Activated B cell treated with CpG ODN at 0.5 μM for 24 hours (primary cell): ENCODE results near the gene ENOX1. TPM values are rescaled to one million over a fixed set of nuclear protein-coding genes. Genes with fewer than 3 reads are reported as not detected.

ENCODE experiments used
- ATAC-seq: fragments of 200-7000 bp; cut with Tn5 transposase; one replicate; pipeline ENCODE4 v1.10.0; 2021; ENCODE audit warnings: low read depth, mild to moderate bottlenecking, moderate library complexity
- CTCF ChIA-PET: fragments of 350-600 bp; sonication (Branson Sonifier 250); formaldehyde crosslinking; loops from one replicate; lab custom pipeline; 2021; ENCODE audit warnings: antibody characterized with exemption; lab: Charles Lee
- POLR2A ChIA-PET: fragments of 350-600 bp; sonication (Branson Sonifier 250); formaldehyde crosslinking; loops from one replicate; lab custom pipeline; 2021; ENCODE audit warnings: antibody characterized with exemption; lab: Charles Lee
- DNase-seq: peaks from one replicate; pipeline ENCODE4 v3.0.0; 2022
- H3K27ac Mint-ChIP-seq: one replicate; pipeline ENCODE4 v1.8.0; 2020; ENCODE audit warnings: mixed read lengths
- H3K27me3 Mint-ChIP-seq: one replicate; pipeline ENCODE4 v1.8.0; 2021; ENCODE audit warnings: mixed read lengths
- H3K36me3 Mint-ChIP-seq: one replicate; pipeline ENCODE4 v1.8.0; 2021; ENCODE audit warnings: low read depth, mixed read lengths
- H3K4me1 Mint-ChIP-seq: one replicate; pipeline ENCODE4 v1.8.0; 2021; ENCODE audit warnings: mixed read lengths
- H3K4me3 Mint-ChIP-seq: one replicate; pipeline ENCODE4 v1.8.0; 2020; ENCODE audit warnings: mild to moderate bottlenecking, mixed read lengths
- H3K9me3 Mint-ChIP-seq: one replicate; pipeline ENCODE4 v1.8.0; 2020; ENCODE audit warnings: mixed read lengths
- CTCF ChIP-seq: fragments of 200-600 bp; IDR thresholded peaks from one replicate; pipeline ENCODE4 v1.8.0; 2022; ENCODE audit warnings: antibody characterized with exemption, mild to moderate bottlenecking
- intact Hi-C: fragments of 100-400 bp; cut with micrococcal nuclease; formaldehyde crosslinking; loops from one replicate; pipeline ENCODE4 v1.15.1; 2024
- total RNA-seq: library from RNA; stranded (reverse); gene quantifications from 2 replicates; pipeline ENCODE4 v1.2.3, GENCODE V29; 2022

Gene ENOX1
- total RNA-seq, 1 donor from 2014 or later, result not detected

GRCh38 chr13:43265028-43265427 lies 521.7 kb downstream of the ENOX1 start:
- Mint-ChIP-seq H3K4me3 (no peak overlapping the region), H3K36me3 (no peaks in the 10 kb centered on the region), H3K27ac (no peak overlapping the region), H3K27me3 (no peaks in the 10 kb centered on the region), H3K4me1 (no peaks in the 10 kb centered on the region), H3K9me3 (no peaks in the 10 kb centered on the region)
- intact Hi-C loops, result no loop called here
- CTCF ChIA-PET, result no interaction called here
- POLR2A ChIA-PET, result no interaction called here
- ATAC-seq (no peak), DNase-seq (no peak)
- TF ChIP-seq CTCF, result no peak

- TF ChIP-seq CTCF, result no peak
- H3K27me3 Mint-ChIP-seq, result no peaks in the 10 kb centered on the region
- no peaks in the 10 kb centered on the region for H3K4me1 Mint-ChIP-seq
- H3K9me3 Mint-ChIP-seq, result no peaks in the 10 kb centered on the region
- H3K27ac Mint-ChIP-seq, result no peak overlapping the region
- no peak for ATAC-seq
- ChIA-PET CTCF (no interaction called here), POLR2A (no interaction called here)
- H3K4me3 Mint-ChIP-seq, result no peak overlapping the region
- no peak for DNase-seq
- H3K36me3 Mint-ChIP-seq, result no peaks in the 10 kb centered on the region
- intact Hi-C loops, result no loop called here
Observed at GRCh38 chr13:43264458-43264857, 522.3 kb downstream of the ENOX1 start.

- ChIA-PET CTCF (no interaction called here), POLR2A (no interaction called here)
- Mint-ChIP-seq H3K9me3 (no peaks in the 10 kb centered on the region), H3K27me3 (no peaks in the 10 kb centered on the region), H3K27ac (no peak overlapping the region), H3K4me3 (no peak overlapping the region), H3K36me3 (no peaks in the 10 kb centered on the region), H3K4me1 (no peaks in the 10 kb centered on the region)
- DNase-seq (no peak), ATAC-seq (no peak)
- TF ChIP-seq CTCF, result no peak
- intact Hi-C loops, result no loop called here
Observed at GRCh38 chr13:43263047-43263446, 523.7 kb downstream of the ENOX1 start.

- H3K27ac Mint-ChIP-seq, result no peak overlapping the region
- H3K4me3 Mint-ChIP-seq, result no peak overlapping the region
- TF ChIP-seq CTCF, result no peak
- H3K4me1 Mint-ChIP-seq, result peaks cover 4% of the 10 kb centered on the region
- ATAC-seq (no peak), DNase-seq (no peak)
- no peaks in the 10 kb centered on the region for H3K9me3 Mint-ChIP-seq
- no peaks in the 10 kb centered on the region for H3K36me3 Mint-ChIP-seq
- ChIA-PET POLR2A (no interaction called here), CTCF (no interaction called here)
- no peaks in the 10 kb centered on the region for H3K27me3 Mint-ChIP-seq
- intact Hi-C loops, result no loop called here
Observed at GRCh38 chr13:43260999-43261398, 525.8 kb downstream of the ENOX1 start.

- Mint-ChIP-seq H3K9me3 (no peaks in the 10 kb centered on the region), H3K36me3 (no peaks in the 10 kb centered on the region), H3K27ac (no peak overlapping the region), H3K4me3 (no peak overlapping the region), H3K27me3 (peaks cover 6% of the 10 kb centered on the region), H3K4me1 (peaks cover 4% of the 10 kb centered on the region)
- TF ChIP-seq CTCF, result no peak
- POLR2A ChIA-PET, result no interaction called here
- intact Hi-C loops, result no loop called here
- CTCF ChIA-PET, result no interaction called here
- no peak for ATAC-seq
- DNase-seq, result no peak
Observed at GRCh38 chr13:43258771-43259170, 528.0 kb downstream of the ENOX1 start.
